ENCODE results near the gene GNAI2.

DNA sequence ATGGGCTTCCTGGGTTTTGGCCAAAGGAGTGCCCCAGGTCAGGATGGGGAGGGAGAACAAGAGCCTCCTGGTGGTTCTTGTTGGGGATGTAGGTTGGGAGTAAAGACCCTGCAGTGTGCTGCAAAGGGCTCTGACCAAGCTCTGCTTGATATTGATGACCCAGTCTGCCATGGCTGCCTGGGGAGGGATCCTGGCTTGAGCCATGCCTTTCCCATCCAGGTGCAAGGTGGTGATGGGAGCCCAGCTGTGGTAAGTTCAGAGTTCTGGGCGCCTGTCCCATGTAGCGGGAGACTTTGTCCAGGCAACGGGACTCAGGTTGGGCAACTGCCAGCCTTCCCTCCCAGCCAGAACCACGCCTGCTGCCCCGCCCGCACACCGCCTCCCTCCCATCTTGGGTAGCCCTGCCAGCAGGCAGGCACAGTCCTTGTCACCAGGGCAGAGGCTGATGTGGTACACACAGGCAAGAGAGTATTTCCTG is 2.6 kb downstream of the GNAI2 start:
- TF ChIP-seq POLR2A (IDR thresholded peaks at IDR 0.05; ENCODE audit: low read depth, low read length) (no peak), POLR2AphosphoS5 (IDR thresholded peaks at IDR 0.05; ENCODE audit: low read depth, low read length) (no peak), POU2F2 (IDR thresholded peaks at IDR 0.05; ENCODE audit: low read depth, low read length) (no peak)

All from GM12891 (cell line).